ENCODE measurements around the gene HASPIN. TPM values are rescaled to one million over a fixed set of nuclear protein-coding genes. Genes with fewer than 3 reads are reported as not detected.

The HASPIN gene
- total and polyA plus RNA-seq, 2 of the 8 experiments (the other 6 are each of a cell fraction or from before 2014, with no cell fraction given) = 7.8 to 29.5 TPM

GRCh38 chr17:3710951-3711383 is 12.7 kb upstream of the HASPIN start:
- FAIRE-seq = no peak
- Histone ChIP-seq H2AK5ac (ENCODE audit: low read depth, low read length) (no peak overlapping the region), H3K4me3 (ENCODE audit: extremely low read depth in 1 of 4, insufficient read depth in 2 of 4, low read depth in 3 of 4, low read length in 4 of 4) (no peak overlapping the region), H2AFZ (ENCODE audit: low read length) (no peak overlapping the region), H3K56ac (replicated peaks; ENCODE audit: insufficient read length, low read depth, low read length) (no peak overlapping the region), H3K4ac (replicated peaks; ENCODE audit: insufficient read length, low read depth, low read length) (no peak overlapping the region), H2BK20ac (ENCODE audit: low read length) (no peak overlapping the region), H3K79me2 (ENCODE audit: control insufficient read depth in 1 of 2, insufficient read depth in 2 of 2, low read length in 2 of 2) (no peaks in the 10 kb centered on the region), H3K23me2 (ENCODE audit: low read depth, low read length) (no peaks in the 10 kb centered on the region), H3K79me1 (ENCODE audit: low read depth, low read length) (no peaks in the 10 kb centered on the region), H3K14ac (ENCODE audit: insufficient read length) (no peak overlapping the region), H4K91ac (replicated peaks; ENCODE audit: insufficient read length, low read length) (no peak overlapping the region), H2BK15ac (ENCODE audit: low read length) (no peak overlapping the region), H2BK120ac (replicated peaks; ENCODE audit: low read depth, low read length) (no peak overlapping the region), H4K5ac (ENCODE audit: insufficient read length, low read depth, low read length) (no peak overlapping the region), H3K4me1 (replicated peaks in 1 of 4; ENCODE audit: control insufficient read depth in 3 of 4, insufficient read depth in 4 of 4, low read length in 3 of 4) (no peaks in the 10 kb centered on the region), H3K18ac (ENCODE audit: extremely low read depth, low read length) (no peak overlapping the region), H4K20me1 (replicated peaks in 1 of 2; ENCODE audit: control insufficient read depth in 1 of 2, insufficient read depth in 2 of 2, low read length in 2 of 2) (no peaks in the 10 kb centered on the region), H4K8ac (ENCODE audit: extremely low read depth, insufficient read depth, low read length) (no peak overlapping the region), H3K27me3 (replicated peaks in 1 of 4; ENCODE audit: control insufficient read depth in 3 of 4, extremely low read depth in 1 of 4, insufficient read depth in 3 of 4, low read length in 3 of 4) (no peaks in the 10 kb centered on the region), H3K9ac (replicated peaks in 1 of 4; ENCODE audit: extremely low read depth in 1 of 4, low read depth in 3 of 4, low read length in 3 of 4) (no peak overlapping the region), H3K9me3 (ENCODE audit: insufficient read depth in 2 of 2, low read depth in 1 of 2, low read length in 1 of 2) (no peaks in the 10 kb centered on the region), H3K36me3 (ENCODE audit: control insufficient read depth in 2 of 4, insufficient read depth in 4 of 4, low read length in 3 of 4) (peaks cover 7 to 19% (median 10%) of the 10 kb centered on the region in 4 experiments; a peak in 5 of 8 replicates), H3K23ac (ENCODE audit: insufficient read length) (no peak overlapping the region), H3K4me2 (ENCODE audit: insufficient read depth in 1 of 2, low read depth in 2 of 2, low read length in 2 of 2) (no peak overlapping the region), H3K27ac (ENCODE audit: low read depth, low read length) (no peak overlapping the region), H2BK12ac (ENCODE audit: low read depth, low read length) (no peak overlapping the region), H2BK5ac (ENCODE audit: low read depth, low read length) (no peak overlapping the region)
- no peak for DNase-seq (ENCODE audit: low read depth in 1 of 2, low spot score in 2 of 2)
- WGBS, 2 experiments (ENCODE audit: extremely low coverage in 1 of 2, insufficient coverage in 1 of 2, insufficient read length in 1 of 2, insufficient replicate concordance in 2 of 2, low coverage in 1 of 2, low lambda C conversion rate in 2 of 2, missing lambda C conversion rate in 1 of 2) = 82% methylated on average over 5 of the region's 5 CpGs; no CpG with 5 or more reads in 1 of the 2 experiments
- ChIA-PET CTCF (ENCODE audit: partially characterized antibody) (interaction anchor here (1.0 to 2.4 kb wide), 2 partner anchors 20 to 28 kb away, joined by 4 to 6 read pairs; no protein-coding TSS in a partner anchor), POLR2A (ENCODE audit: partially characterized antibody) (interaction anchor here (0.8 to 1.3 kb wide), 5 partner anchors 9 to 37 kb away, joined by 3 to 5 read pairs (median 3); partner anchors contain the start of genes HASPIN and P2RX5)
- TF ChIP-seq RXRA (IDR thresholded peaks at IDR 0.05; ENCODE audit: insufficient read depth, low read depth, low read length) (no peak), CREB1 (IDR thresholded peaks at IDR 0.05) (no peak), HDAC6 (IDR thresholded peaks at IDR 0.05; ENCODE audit: low read depth, low read length) (no peak), ATF2 (IDR thresholded peaks at IDR 0.05; ENCODE audit: low read length) (no peak), KDM1A (IDR thresholded peaks at IDR 0.05; ENCODE audit: borderline replicate concordance, low read length) (no peak), TCF12 (IDR thresholded peaks at IDR 0.05; ENCODE audit: low read depth, low read length) (no peak), BRCA1 (IDR thresholded peaks at IDR 0.05; ENCODE audit: low read depth, low read length) (no peak), POLR2A (IDR thresholded peaks at IDR 0.05; ENCODE audit: control extremely low read depth in 1 of 2, low read depth in 2 of 2, low read length in 2 of 2) (no peak), BCL11A (IDR thresholded peaks at IDR 0.05; ENCODE audit: low read depth in 2 of 2, low read length in 2 of 2) (no peak), SAP30 (IDR thresholded peaks at IDR 0.05; ENCODE audit: insufficient read depth, insufficient replicate concordance, low read length) (no peak), E2F6 (IDR thresholded peaks at IDR 0.05) (no peak), POLR2AphosphoS5 (IDR thresholded peaks at IDR 0.05; ENCODE audit: low read depth, low read length) (no peak)

All from H1 (cell line).